ENCODE results near the gene C6orf141. TPM values are rescaled to one million over a fixed set of nuclear protein-coding genes. Genes with fewer than 3 reads are reported as not detected.
"Not testable (repeated sequence)": the region's sequence is repeated elsewhere in the genome, so short reads cannot be mapped to it uniquely, and the experiment has no call there.

The C6orf141 gene
- total and polyA plus RNA-seq, 4 donors = 1.3 to 5.2 (median 3.0) TPM

- H3K9me3 ChIP-seq (ENCODE audit: control insufficient read depth, insufficient read depth, low read length) = no peaks in the 10 kb centered on the region
- H3K36me3 ChIP-seq (ENCODE audit: control insufficient read depth, insufficient read depth, low read length) = no peaks in the 10 kb centered on the region
- H3K27ac ChIP-seq (ENCODE audit: low read depth, low read length) = no peak overlapping the region
- no peak for DNase-seq (ENCODE audit: low read depth in 4 of 6, low spot score in 6 of 6)
- WGBS (ENCODE audit: insufficient coverage) = 65% methylated on average over 2 of the region's 5 CpGs
- no peak overlapping the region for H3K4me3 ChIP-seq (ENCODE audit: low read depth, low read length)
- no peaks in the 10 kb centered on the region for H3K27me3 ChIP-seq (ENCODE audit: control insufficient read depth, insufficient read depth, low read length)
- no peaks in the 10 kb centered on the region for H3K4me1 ChIP-seq (ENCODE audit: control insufficient read depth, insufficient read depth, low read length)
These were observed 12.8 kb downstream of the C6orf141 start for GRCh38 chr6:49563006-49563886.

GRCh38 chr6:49564552-49564951 lies 14.1 kb downstream of the C6orf141 start:
- Histone ChIP-seq H3K36me3 (ENCODE audit: control insufficient read depth, insufficient read depth, low read length) (no peaks in the 10 kb centered on the region), H3K9me3 (ENCODE audit: control insufficient read depth, insufficient read depth, low read length) (no peaks in the 10 kb centered on the region), H3K27me3 (ENCODE audit: control insufficient read depth, insufficient read depth, low read length) (no peaks in the 10 kb centered on the region), H3K4me1 (ENCODE audit: control insufficient read depth, insufficient read depth, low read length) (no peaks in the 10 kb centered on the region), H3K27ac (ENCODE audit: low read depth, low read length) (no peak overlapping the region), H3K4me3 (ENCODE audit: low read depth, low read length) (no peak overlapping the region)
- DNase-seq (ENCODE audit: low read depth in 4 of 6, low spot score in 6 of 6) = no peak
- no CpG with 5 or more reads among the region's 1 CpG for WGBS (ENCODE audit: insufficient coverage)

- no peaks in the 10 kb centered on the region for H3K4me1 ChIP-seq (ENCODE audit: control insufficient read depth, insufficient read depth, low read length)
- H3K27me3 ChIP-seq (ENCODE audit: control insufficient read depth, insufficient read depth, low read length) = no peaks in the 10 kb centered on the region
- no peak for DNase-seq (ENCODE audit: low read depth in 4 of 6, low spot score in 6 of 6)
- no CpG with 5 or more reads among the region's 2 CpGs for WGBS (ENCODE audit: insufficient coverage)
- no peaks in the 10 kb centered on the region for H3K36me3 ChIP-seq (ENCODE audit: control insufficient read depth, insufficient read depth, low read length)
- no peak overlapping the region for H3K27ac ChIP-seq (ENCODE audit: low read depth, low read length)
- no peaks in the 10 kb centered on the region for H3K9me3 ChIP-seq (ENCODE audit: control insufficient read depth, insufficient read depth, low read length)
- no peak overlapping the region for H3K4me3 ChIP-seq (ENCODE audit: low read depth, low read length)
These were observed 14.8 kb downstream of the C6orf141 start for GRCh38 chr6:49565261-49565660.

- Histone ChIP-seq H3K4me1 (ENCODE audit: control insufficient read depth, insufficient read depth, low read length) (no peaks in the 10 kb centered on the region), H3K27me3 (ENCODE audit: control insufficient read depth, insufficient read depth, low read length) (no peaks in the 10 kb centered on the region), H3K9me3 (ENCODE audit: control insufficient read depth, insufficient read depth, low read length) (no peaks in the 10 kb centered on the region), H3K4me3 (ENCODE audit: low read depth, low read length) (no peak overlapping the region), H3K27ac (ENCODE audit: low read depth, low read length) (no peak overlapping the region), H3K36me3 (ENCODE audit: control insufficient read depth, insufficient read depth, low read length) (no peaks in the 10 kb centered on the region)
- no peak for DNase-seq (ENCODE audit: low read depth in 4 of 6, low spot score in 6 of 6)
- 91% methylated on average over 7 of the region's 10 CpGs for WGBS (ENCODE audit: insufficient coverage)
These were observed 15.4 kb downstream of the C6orf141 start for GRCh38 chr6:49565855-49566254.

GRCh38 chr6:49570474-49571079 lies 20.1 kb downstream of the C6orf141 start:
- Histone ChIP-seq H3K4me3 (ENCODE audit: low read depth, low read length) (no peak overlapping the region), H3K27me3 (ENCODE audit: control insufficient read depth, insufficient read depth, low read length) (no peaks in the 10 kb centered on the region), H3K4me1 (ENCODE audit: control insufficient read depth, insufficient read depth, low read length) (no peaks in the 10 kb centered on the region), H3K27ac (ENCODE audit: low read depth, low read length) (no peak overlapping the region), H3K36me3 (ENCODE audit: control insufficient read depth, insufficient read depth, low read length) (no peaks in the 10 kb centered on the region), H3K9me3 (ENCODE audit: control insufficient read depth, insufficient read depth, low read length) (no peaks in the 10 kb centered on the region)
- DNase-seq (ENCODE audit: low read depth in 4 of 6, low spot score in 6 of 6) = no peak
- no CpG with 5 or more reads among the region's 6 CpGs for WGBS (ENCODE audit: insufficient coverage)

GRCh38 chr6:49576618-49577017 lies 26.1 kb downstream of the C6orf141 start:
- H3K27me3 ChIP-seq (ENCODE audit: control insufficient read depth, insufficient read depth, low read length) = no peaks in the 10 kb centered on the region
- H3K27ac ChIP-seq (ENCODE audit: low read depth, low read length) = no peak overlapping the region
- no peaks in the 10 kb centered on the region for H3K36me3 ChIP-seq (ENCODE audit: control insufficient read depth, insufficient read depth, low read length)
- no CpG with 5 or more reads among the region's 1 CpG for WGBS (ENCODE audit: insufficient coverage)
- no peaks in the 10 kb centered on the region for H3K4me1 ChIP-seq (ENCODE audit: control insufficient read depth, insufficient read depth, low read length)
- no peak overlapping the region for H3K4me3 ChIP-seq (ENCODE audit: low read depth, low read length)
- DNase-seq (ENCODE audit: low read depth in 4 of 6, low spot score in 6 of 6) = no peak
- no peaks in the 10 kb centered on the region for H3K9me3 ChIP-seq (ENCODE audit: control insufficient read depth, insufficient read depth, low read length)

GRCh38 chr6:49579649-49580048 lies 29.2 kb downstream of the C6orf141 start:
- Histone ChIP-seq H3K4me3 (ENCODE audit: low read depth, low read length) (no peak overlapping the region), H3K27ac (ENCODE audit: low read depth, low read length) (no peak overlapping the region), H3K36me3 (ENCODE audit: control insufficient read depth, insufficient read depth, low read length) (no peaks in the 10 kb centered on the region), H3K9me3 (ENCODE audit: control insufficient read depth, insufficient read depth, low read length) (no peaks in the 10 kb centered on the region), H3K4me1 (ENCODE audit: control insufficient read depth, insufficient read depth, low read length) (no peaks in the 10 kb centered on the region), H3K27me3 (ENCODE audit: control insufficient read depth, insufficient read depth, low read length) (no peaks in the 10 kb centered on the region)
- no peak for DNase-seq (ENCODE audit: low read depth in 4 of 6, low spot score in 6 of 6)

- no peaks in the 10 kb centered on the region for H3K4me1 ChIP-seq (ENCODE audit: control insufficient read depth, insufficient read depth, low read length)
- H3K27me3 ChIP-seq (ENCODE audit: control insufficient read depth, insufficient read depth, low read length) = no peaks in the 10 kb centered on the region
- DNase-seq (ENCODE audit: low read depth in 4 of 6, low spot score in 6 of 6) = no peak
- no peak overlapping the region for H3K27ac ChIP-seq (ENCODE audit: low read depth, low read length)
- H3K4me3 ChIP-seq (ENCODE audit: low read depth, low read length) = no peak overlapping the region
- no peaks in the 10 kb centered on the region for H3K36me3 ChIP-seq (ENCODE audit: control insufficient read depth, insufficient read depth, low read length)
- H3K9me3 ChIP-seq (ENCODE audit: control insufficient read depth, insufficient read depth, low read length) = no peaks in the 10 kb centered on the region
- WGBS (ENCODE audit: insufficient coverage) = no CpG with 5 or more reads among the region's 1 CpG
These were observed 32.1 kb downstream of the C6orf141 start for GRCh38 chr6:49582529-49582928.

GRCh38 chr6:49587262-49587661 lies 36.8 kb downstream of the C6orf141 start:
- DNase-seq (ENCODE audit: low read depth in 4 of 6, low spot score in 6 of 6); H3K4me3 ChIP-seq (ENCODE audit: low read depth, low read length); H3K36me3 ChIP-seq (ENCODE audit: control insufficient read depth, insufficient read depth, low read length); H3K27ac ChIP-seq (ENCODE audit: low read depth, low read length); H3K27me3 ChIP-seq (ENCODE audit: control insufficient read depth, insufficient read depth, low read length); H3K4me1 ChIP-seq (ENCODE audit: control insufficient read depth, insufficient read depth, low read length); H3K9me3 ChIP-seq (ENCODE audit: control insufficient read depth, insufficient read depth, low read length): not testable (repeated sequence)
- 92% methylated on average over 4 of the region's 5 CpGs for WGBS (ENCODE audit: insufficient coverage)

Data from spinal cord (tissue), 10 donors.